ENCODE data around the gene LACC1. TPM values are rescaled to one million over a fixed set of nuclear protein-coding genes. Genes with fewer than 3 reads are reported as not detected.
A peak's percentile ranks its signal among the peaks of the same experiment; 100 is the strongest.

Gene LACC1
- 1.7 and 3.2 TPM in 2 replicates for total RNA-seq (2016; rRNA removed; fragmentation: Illumina TruSeq; extraction: Trizol)
- 0.10 and 0.26 TPM in 2 replicates for total RNA-seq (2016; cell fraction: cytosol; rRNA removed; fragmentation: Illumina TruSeq; extraction: Trizol; ENCODE audit: low read depth)
- total RNA-seq (2016; cell fraction: insoluble cytoplasmic fraction; rRNA removed; fragmentation: Illumina TruSeq; extraction: Trizol): 2.1 and 2.9 TPM in 2 replicates
- total RNA-seq (2016; cell fraction: membrane; rRNA removed; fragmentation: Illumina TruSeq; extraction: Trizol): 0.79 and 0.99 TPM in 2 replicates
- 2.9 and 3.3 TPM in 2 replicates for total RNA-seq (2016; cell fraction: nucleus; rRNA removed; fragmentation: Illumina TruSeq; extraction: Trizol)
- polyA plus RNA-seq (2011; rRNA removed): 0.92 and 1.1 TPM in 2 replicates
- 0.21 and 0.55 TPM in 2 replicates for polyA plus RNA-seq (2011; cell fraction: cytosol; rRNA removed)
- polyA plus RNA-seq (2011; cell fraction: nucleus; rRNA removed): 0.56 and 1.1 TPM in 2 replicates
- polyA plus RNA-seq (2012): 0.75 and 1.0 TPM in 2 replicates
- 0.05 and 0.12 TPM in 2 replicates for polyA plus RNA-seq (2016; cell fraction: cytosol; fragmentation: Illumina TruSeq; extraction: Trizol; ENCODE audit: low read depth)
- 2.6 and 2.8 TPM in 2 replicates for polyA plus RNA-seq (2016; cell fraction: insoluble cytoplasmic fraction; fragmentation: Illumina TruSeq; extraction: Trizol; ENCODE audit: low read depth)
- 0.14 and 0.38 TPM in 2 replicates for polyA plus RNA-seq (2016; cell fraction: membrane; fragmentation: Illumina TruSeq; extraction: Trizol; ENCODE audit: low read depth)
- 3.3 TPM in 2 replicates for polyA plus RNA-seq (2016; cell fraction: nucleus; fragmentation: Illumina TruSeq; extraction: Trizol; ENCODE audit: insufficient read depth, low read depth)
- 0.23 and 0.24 TPM in 2 replicates for polyA minus RNA-seq (2011; rRNA and poly(A)+ RNA removed; ENCODE audit: low replicate concordance)
- polyA minus RNA-seq (2011; cell fraction: cytosol; rRNA and poly(A)+ RNA removed): 0.35 and 0.59 TPM in 2 replicates
- polyA minus RNA-seq (2011; cell fraction: nucleus; rRNA and poly(A)+ RNA removed): 2.2 and 2.4 TPM in 2 replicates
- Bru-seq, nascent RNA: percentile 57 among the genes with signal in this experiment
- BruChase-seq, experiment 1, labeled RNA remaining after a 6-hour chase: percentile 63 among the genes with signal in this experiment
- BruChase-seq, experiment 2, labeled RNA remaining after a 2-hour chase: percentile 61 among the genes with signal in this experiment
- long read RNA-seq, experiment 1: 0 reads
- long read RNA-seq, experiment 2, partial matches to known transcripts: 1 of 1 reads
- long read RNA-seq, experiment 2, other reads (novel, unspliced or antisense): 0 of 1 reads

DNA sequence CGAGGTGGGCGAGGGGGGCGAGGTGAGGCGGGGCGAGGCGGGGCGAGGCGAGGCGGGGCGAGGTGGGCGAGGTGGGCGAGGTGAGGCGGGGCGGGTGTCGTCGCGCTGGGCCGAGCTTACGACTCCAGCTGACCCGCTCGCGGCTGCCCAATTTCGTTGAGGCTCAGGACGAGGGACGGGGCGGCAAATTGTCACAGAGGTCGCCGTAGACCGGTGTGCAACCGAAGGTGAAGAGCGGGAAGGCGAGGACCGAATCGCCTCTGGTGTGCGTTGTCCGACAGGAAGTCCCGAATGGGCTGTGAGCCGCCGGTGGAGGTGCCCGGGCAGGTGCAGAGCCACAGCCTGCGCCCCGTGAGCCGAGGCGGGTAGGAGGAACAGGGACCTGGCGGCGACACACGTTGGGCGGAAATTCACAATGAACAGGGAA lies at the start of gene LACC1:
TSS of gene LACC1 (plus strand) at position 150 of the 427 bp plus-strand sequence. CDS start 1,082 bp downstream, outside the sequence.
- no peaks in the 10 kb centered on the region for H3K36me3 ChIP-seq (replicated peaks in 1 of 2; ENCODE audit: control insufficient read depth in 1 of 2, insufficient read depth in 2 of 2, low read length in 2 of 2)
- DNase-seq (ENCODE audit: low spot score) (no peak), FAIRE-seq (no peak), ATAC-seq (peak; percentile 59)
- CTCF ChIA-PET (ENCODE audit: low intra/inter-chr PET ratio, low total read pairs): no interaction called here
- peaks cover 20% of the 10 kb centered on the region for H3K4me1 ChIP-seq (ENCODE audit: insufficient read depth, low read length)
- 11% methylated on average over 24 of the region's 48 CpGs for WGBS (ENCODE audit: low lambda C conversion rate)
- H3K27me3 ChIP-seq (ENCODE audit: control insufficient read depth in 1 of 2, insufficient read depth in 2 of 2, low read length in 2 of 2): peaks cover 0 to 2% of the 10 kb centered on the region in 2 experiments; a peak in 2 of 5 replicates
- in situ Hi-C loops (cut with HindIII; ENCODE audit: extremely low pct_ligation_motif_present, low pct_unique_long_range_greater_than_20kb): no loop called here
- H4K20me1 ChIP-seq (ENCODE audit: insufficient read depth, low read length): no peaks in the 10 kb centered on the region
- peak within 1 kb of the TSS; percentile 61 for H3K27ac ChIP-seq (ENCODE audit: extremely low read length, insufficient read depth, low read length)
- H3K9ac ChIP-seq (ENCODE audit: insufficient read depth, low read depth, low read length): peak within 1 kb of the TSS; percentile 85
- POLR2A ChIA-PET: interaction anchor here (1.1 to 2.3 kb wide), 4 partner anchors 31 to 557 kb away, joined by 3 to 9 read pairs (median 6); no protein-coding TSS in a partner anchor
- intact Hi-C loops (cut with micrococcal nuclease; ENCODE audit: unreplicated experiment): no loop called here
- H3K9me3 ChIP-seq (ENCODE audit: low read length): no peaks in the 10 kb centered on the region
- H3K4me2 ChIP-seq (ENCODE audit: low read depth, low read length): peak within 1 kb of the TSS; percentile 83
- BruUV-seq (replicated peaks): TSS peak; percentile 54
- H3K79me2 ChIP-seq (ENCODE audit: insufficient read depth, low read length): no peaks in the 10 kb centered on the region
- peak within 1 kb of the TSS; percentile 3 for H2AFZ ChIP-seq (ENCODE audit: low read length)
- peak within 1 kb of the TSS; percentile 73 to 83 (median 81) for H3K4me3 ChIP-seq (replicated peaks in 1 of 3; ENCODE audit: insufficient read depth in 1 of 3, low read depth in 2 of 3, low read length in 3 of 3)
- TF ChIP-seq, protein P1, sequence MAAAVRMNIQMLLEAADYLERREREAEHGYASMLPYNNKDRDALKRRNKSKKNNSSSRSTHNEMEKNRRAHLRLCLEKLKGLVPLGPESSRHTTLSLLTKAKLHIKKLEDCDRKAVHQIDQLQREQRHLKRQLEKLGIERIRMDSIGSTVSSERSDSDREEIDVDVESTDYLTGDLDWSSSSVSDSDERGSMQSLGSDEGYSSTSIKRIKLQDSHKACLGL (CRISPR knock-in tag; IDR thresholded peaks at IDR 0.05): 0 out of 2 replicates have a peak, but pooled peaks have one; percentile 9
- TF ChIP-seq DNMT3B (CRISPR knock-in tag; conservative IDR thresholded peaks at IDR 0.05) (no peak), LCORL (IDR thresholded peaks at IDR 0.05) (no peak), LCORL (CRISPR knock-in tag; IDR thresholded peaks at IDR 0.05) (no peak; the same call in 1 of the 2 replicates), U2AF2 (IDR thresholded peaks at IDR 0.05; ENCODE audit: low read depth, low read length) (no peak), SIN3A (IDR thresholded peaks at IDR 0.05; ENCODE audit: borderline replicate concordance, low read depth, low read length) (no peak), KDM3A (CRISPR knock-in tag; IDR thresholded peaks at IDR 0.05; ENCODE audit: low read depth) (no peak), MYNN (CRISPR knock-in tag; IDR thresholded peaks at IDR 0.05; ENCODE audit: low read depth) (no peak)
- TF ChIP-seq, protein P2, sequence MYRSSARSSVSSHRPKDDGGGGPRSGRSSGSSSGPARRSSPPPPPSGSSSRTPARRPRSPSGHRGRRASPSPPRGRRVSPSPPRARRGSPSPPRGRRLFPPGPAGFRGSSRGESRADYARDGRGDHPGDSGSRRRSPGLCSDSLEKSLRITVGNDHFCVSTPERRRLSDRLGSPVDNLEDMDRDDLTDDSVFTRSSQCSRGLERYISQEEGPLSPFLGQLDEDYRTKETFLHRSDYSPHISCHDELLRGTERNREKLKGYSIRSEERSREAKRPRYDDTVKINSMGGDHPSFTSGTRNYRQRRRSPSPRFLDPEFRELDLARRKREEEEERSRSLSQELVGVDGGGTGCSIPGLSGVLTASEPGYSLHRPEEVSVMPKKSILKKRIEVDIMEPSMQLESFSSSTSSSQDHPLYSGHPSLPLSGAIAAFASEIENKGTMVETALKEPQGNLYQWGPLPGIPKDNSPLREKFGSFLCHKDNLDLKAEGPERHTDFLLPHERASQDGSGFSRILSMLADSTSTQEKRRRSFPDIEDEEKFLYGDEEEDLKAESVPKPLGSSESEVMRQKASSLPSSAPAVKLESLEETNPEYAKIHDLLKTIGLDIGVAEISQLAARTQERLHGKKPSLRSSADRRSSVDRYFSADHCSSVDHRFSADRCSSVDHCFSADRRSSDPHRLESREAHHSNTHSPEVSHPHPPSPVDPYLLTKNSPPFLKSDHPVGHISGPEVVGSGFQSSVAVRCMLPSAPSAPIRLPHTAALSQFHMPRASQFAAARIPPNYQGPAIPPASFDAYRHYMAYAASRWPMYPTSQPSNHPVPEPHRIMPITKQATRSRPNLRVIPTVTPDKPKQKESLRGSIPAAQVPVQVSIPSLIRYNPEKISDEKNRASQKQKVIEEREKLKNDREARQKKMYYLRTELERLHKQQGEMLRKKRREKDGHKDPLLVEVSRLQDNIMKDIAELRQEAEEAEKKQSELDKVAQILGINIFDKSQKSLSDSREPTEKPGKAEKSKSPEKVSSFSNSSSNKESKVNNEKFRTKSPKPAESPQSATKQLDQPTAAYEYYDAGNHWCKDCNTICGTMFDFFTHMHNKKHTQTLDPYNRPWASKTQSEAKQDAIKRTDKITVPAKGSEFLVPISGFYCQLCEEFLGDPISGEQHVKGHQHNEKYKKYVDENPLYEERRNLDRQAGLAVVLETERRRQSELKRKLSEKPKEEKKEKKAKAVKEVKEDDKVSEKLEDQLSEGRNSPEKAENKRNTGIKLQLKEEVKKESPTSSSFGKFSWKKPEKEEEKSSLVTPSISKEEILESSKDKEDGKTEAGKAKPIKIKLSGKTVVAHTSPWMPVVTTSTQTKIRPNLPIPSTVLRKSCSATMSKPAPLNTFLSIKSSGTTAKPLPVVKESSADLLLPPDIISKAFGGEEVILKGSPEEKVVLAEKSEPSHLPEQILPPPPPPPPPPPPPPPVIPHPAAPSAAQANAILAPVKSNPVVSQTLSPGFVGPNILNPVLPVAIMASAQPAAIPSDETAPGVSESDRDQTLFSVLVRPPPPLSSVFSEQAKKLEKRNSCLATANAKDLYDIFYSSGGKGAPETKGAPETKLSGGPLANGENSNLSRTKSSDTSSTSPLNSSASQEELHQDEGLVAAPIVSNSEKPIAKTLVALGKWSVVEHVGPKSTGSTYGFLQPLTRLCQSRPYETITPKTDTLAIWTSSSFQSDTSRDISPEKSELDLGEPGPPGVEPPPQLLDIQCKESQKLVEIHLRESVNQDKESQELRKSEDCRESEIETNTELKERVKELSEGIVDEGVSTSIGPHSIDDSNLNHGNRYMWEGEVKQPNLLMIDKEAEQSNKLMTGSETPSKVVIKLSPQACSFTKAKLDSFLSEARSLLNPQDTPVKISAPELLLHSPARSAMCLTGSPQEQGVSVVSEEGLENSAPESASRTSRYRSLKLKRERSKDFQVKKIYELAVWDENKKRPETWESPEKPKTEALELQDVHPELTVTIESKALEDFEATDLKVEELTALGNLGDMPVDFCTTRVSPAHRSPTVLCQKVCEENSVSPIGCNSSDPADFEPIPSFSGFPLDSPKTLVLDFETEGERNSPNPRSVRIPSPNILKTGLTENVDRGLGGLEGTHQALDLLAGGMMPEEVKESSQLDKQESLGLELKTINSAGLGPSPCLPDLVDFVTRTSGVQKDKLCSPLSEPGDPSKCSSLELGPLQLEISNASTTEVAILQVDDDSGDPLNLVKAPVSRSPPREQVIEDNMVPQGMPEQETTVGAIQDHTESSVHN (CRISPR knock-in tag; IDR thresholded peaks at IDR 0.05): no peak
- TF ChIP-seq, protein P3, sequence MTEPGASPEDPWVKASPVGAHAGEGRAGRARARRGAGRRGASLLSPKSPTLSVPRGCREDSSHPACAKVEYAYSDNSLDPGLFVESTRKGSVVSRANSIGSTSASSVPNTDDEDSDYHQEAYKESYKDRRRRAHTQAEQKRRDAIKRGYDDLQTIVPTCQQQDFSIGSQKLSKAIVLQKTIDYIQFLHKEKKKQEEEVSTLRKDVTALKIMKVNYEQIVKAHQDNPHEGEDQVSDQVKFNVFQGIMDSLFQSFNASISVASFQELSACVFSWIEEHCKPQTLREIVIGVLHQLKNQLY (CRISPR knock-in tag; IDR thresholded peaks at IDR 0.05): no peak

Measured in HepG2 (cell line).